Esophagus muscularis mucosa (tissue), 4 donors: ENCODE results near the gene ETV7.

ENCODE experiments used
- EP300 ChIP-seq: sonication (generic); formaldehyde crosslinking; IDR thresholded peaks from one replicate; pipeline ENCODE4 v1.6.1; 2017; ENCODE audit warnings: antibody characterized with exemption
- POLR2A ChIP-seq: fragments of 450-650 bp; IDR thresholded peaks from one replicate; pipeline ENCODE4 v1.6.1; 2017; ENCODE audit warnings: antibody characterized with exemption, moderate library complexity, mild to moderate bottlenecking, low read depth
- TF ChIP-seq, protein P1 (sequence below), 3 experiments: fragments of 200-600 bp in 2 of 3; fragments of 450-650 bp in 1 of 3; sonication (generic) in 2 of 3; IDR thresholded peaks; one replicate each; pipeline ENCODE4 v1.5.1; 2017 to 2019; ENCODE audit warnings: antibody characterized with exemption in 3 of 3, mild to moderate bottlenecking in 2 of 3, moderate library complexity in 1 of 3

DNA sequence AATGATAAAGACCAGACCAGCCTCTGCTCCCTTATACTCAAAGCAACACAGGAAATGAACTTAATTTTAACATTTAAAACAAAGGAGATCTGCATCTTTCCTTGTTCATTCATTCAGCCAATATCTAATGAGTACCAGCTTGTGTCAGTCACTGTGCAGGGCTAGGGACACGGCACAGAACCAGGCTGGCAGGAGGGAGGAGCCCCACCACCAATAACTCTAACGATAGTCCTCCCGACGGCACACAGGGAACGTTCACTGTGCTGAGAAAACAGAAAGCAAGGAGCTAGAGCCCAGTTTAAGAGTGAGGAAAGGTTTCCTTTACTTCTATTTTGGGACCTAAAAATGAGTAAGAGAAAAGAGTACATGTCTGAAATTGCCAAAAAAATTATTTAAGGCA is 9.9 kb downstream of the ETV7 start:
- TF ChIP-seq, protein P1, sequence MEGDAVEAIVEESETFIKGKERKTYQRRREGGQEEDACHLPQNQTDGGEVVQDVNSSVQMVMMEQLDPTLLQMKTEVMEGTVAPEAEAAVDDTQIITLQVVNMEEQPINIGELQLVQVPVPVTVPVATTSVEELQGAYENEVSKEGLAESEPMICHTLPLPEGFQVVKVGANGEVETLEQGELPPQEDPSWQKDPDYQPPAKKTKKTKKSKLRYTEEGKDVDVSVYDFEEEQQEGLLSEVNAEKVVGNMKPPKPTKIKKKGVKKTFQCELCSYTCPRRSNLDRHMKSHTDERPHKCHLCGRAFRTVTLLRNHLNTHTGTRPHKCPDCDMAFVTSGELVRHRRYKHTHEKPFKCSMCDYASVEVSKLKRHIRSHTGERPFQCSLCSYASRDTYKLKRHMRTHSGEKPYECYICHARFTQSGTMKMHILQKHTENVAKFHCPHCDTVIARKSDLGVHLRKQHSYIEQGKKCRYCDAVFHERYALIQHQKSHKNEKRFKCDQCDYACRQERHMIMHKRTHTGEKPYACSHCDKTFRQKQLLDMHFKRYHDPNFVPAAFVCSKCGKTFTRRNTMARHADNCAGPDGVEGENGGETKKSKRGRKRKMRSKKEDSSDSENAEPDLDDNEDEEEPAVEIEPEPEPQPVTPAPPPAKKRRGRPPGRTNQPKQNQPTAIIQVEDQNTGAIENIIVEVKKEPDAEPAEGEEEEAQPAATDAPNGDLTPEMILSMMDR (IDR thresholded peaks at IDR 0.05): no peak
- TF ChIP-seq POLR2A: no peak
- TF ChIP-seq EP300: no peak
